Measurements from ENCODE around the gene NUPR2. TPM values are rescaled to one million over a fixed set of nuclear protein-coding genes. Genes with fewer than 3 reads are reported as not detected.
A peak's percentile ranks its signal among the peaks of the same experiment; 100 is the strongest.
"Not testable (repeated sequence)": the region's sequence is repeated elsewhere in the genome, so short reads cannot be mapped to it uniquely, and the experiment has no call there.

NUPR2 gene
- total and polyA plus RNA-seq, 2 experiments from 2014 or later, result not detected

- no peak overlapping the region for H3K4me3 ChIP-seq
- H3K36me3 ChIP-seq (ENCODE audit: insufficient read depth), result peaks cover 15% of the 10 kb centered on the region; the same call in 1 of the 2 replicates
- H2AFZ ChIP-seq, result no peak overlapping the region
- H3K27ac ChIP-seq (ENCODE audit: low read depth), result no peak overlapping the region
- H3K27ac Mint-ChIP-seq, result peak overlapping the region; percentile 85; the same call in 1 of the 2 replicates
- H3K9me2 ChIP-seq (ENCODE audit: insufficient read depth), result no peaks in the 10 kb centered on the region
- peaks cover 2% of the 10 kb centered on the region for H3K4me1 Mint-ChIP-seq
- peaks cover 38% of the 10 kb centered on the region for H3K36me3 Mint-ChIP-seq (ENCODE audit: low read depth)
- no peaks in the 10 kb centered on the region for H4K20me1 ChIP-seq (replicated peaks; ENCODE audit: insufficient read depth)
- H3K4me3 Mint-ChIP-seq, result no peak overlapping the region; the same call in 2 of the 3 replicates
- peaks cover 3% of the 10 kb centered on the region for H3K27me3 Mint-ChIP-seq (ENCODE audit: insufficient read depth, low read depth, poor library complexity)
- TF ChIP-seq ZNF331 (CRISPR knock-in tag; IDR thresholded peaks at IDR 0.05; ENCODE audit: low read depth) (no peak), REST (IDR thresholded peaks at IDR 0.05; ENCODE audit: unreplicated experiment) (no peak), CTCF (conservative IDR thresholded peaks at IDR 0.05; ENCODE audit: low read depth in 2 of 2) (peak; percentile 78 to 84)
- peak; percentile 92 for DNase-seq (ENCODE audit: low spot score)
- peak; percentile 98 for ATAC-seq
- no peaks in the 10 kb centered on the region for H3K79me2 ChIP-seq (replicated peaks; ENCODE audit: insufficient read depth)
- no peak overlapping the region for H3K4me2 ChIP-seq
- 0 out of 2 replicates have a peak, but pooled peaks cover 4% of the 10 kb centered on the region for H3F3A ChIP-seq (replicated peaks; ENCODE audit: low read depth)
- H3K27me3 ChIP-seq (ENCODE audit: insufficient read depth), result no peaks in the 10 kb centered on the region
- H3K9me3 Mint-ChIP-seq, result peaks cover 3% of the 10 kb centered on the region; the same call in 1 of the 3 replicates
- H3K4me1 ChIP-seq (ENCODE audit: insufficient read depth), result no peaks in the 10 kb centered on the region
Observed at GRCh38 chr7:56074371-56074791, 41.8 kb downstream of the NUPR2 start.

- ATAC-seq; DNase-seq (ENCODE audit: low spot score); H3K4me1 Mint-ChIP-seq; H3K4me3 Mint-ChIP-seq; H3K27me3 ChIP-seq (ENCODE audit: insufficient read depth); H3K4me1 ChIP-seq (ENCODE audit: insufficient read depth); H4K20me1 ChIP-seq (replicated peaks; ENCODE audit: insufficient read depth); H3K9me3 Mint-ChIP-seq; H3K27ac ChIP-seq (ENCODE audit: low read depth); H3K4me3 ChIP-seq; H2AFZ ChIP-seq; H3K79me2 ChIP-seq (replicated peaks; ENCODE audit: insufficient read depth); H3K4me2 ChIP-seq; H3K9me2 ChIP-seq (ENCODE audit: insufficient read depth); H3K27ac Mint-ChIP-seq: not testable (repeated sequence)
- Mint-ChIP-seq H3K27me3 (ENCODE audit: insufficient read depth, low read depth, poor library complexity) (peaks cover 11% of the 10 kb centered on the region), H3K36me3 (ENCODE audit: low read depth) (peaks cover 57% of the 10 kb centered on the region)
- H3F3A ChIP-seq (replicated peaks; ENCODE audit: low read depth), result peaks cover 22% of the 10 kb centered on the region
- peaks cover 32% of the 10 kb centered on the region for H3K36me3 ChIP-seq (ENCODE audit: insufficient read depth)
Observed at GRCh38 chr7:56066376-56066775, 49.8 kb downstream of the NUPR2 start.

Other genes with a start within 250 kb of the NUPR2 start
- 4.6 and 5.0 TPM in 2 replicates for gene ZNF713, start 229.0 kb downstream of the NUPR2 start, total RNA-seq (2014; rRNA removed; shearing (Covaris generic))
- gene ZNF713, start 229.0 kb downstream of the NUPR2 start, polyA plus RNA-seq (2016; fragmentation: Nextera tagmentation; extraction: Ambion mirVana), result 2.1 and 2.6 TPM in 2 replicates
- 14.6 and 14.8 TPM in 2 replicates for gene MRPS17, start 164.5 kb downstream of the NUPR2 start, total RNA-seq (2014; rRNA removed; shearing (Covaris generic))
- gene MRPS17, start 164.5 kb downstream of the NUPR2 start, polyA plus RNA-seq (2016; fragmentation: Nextera tagmentation; extraction: Ambion mirVana), result 100 and 104 TPM in 2 replicates
- 29.8 and 30.0 TPM in 2 replicates for gene NIPSNAP2, start 151.8 kb downstream of the NUPR2 start, total RNA-seq (2014; rRNA removed; shearing (Covaris generic))
- gene NIPSNAP2, start 151.8 kb downstream of the NUPR2 start, polyA plus RNA-seq (2016; fragmentation: Nextera tagmentation; extraction: Ambion mirVana), result 21.1 and 30.5 TPM in 2 replicates
- 143 and 149 TPM in 2 replicates for gene PSPH, start 65.0 kb downstream of the NUPR2 start, total RNA-seq (2014; rRNA removed; shearing (Covaris generic))
- 35.8 and 38.3 TPM in 2 replicates for gene PSPH, start 65.0 kb downstream of the NUPR2 start, polyA plus RNA-seq (2016; fragmentation: Nextera tagmentation; extraction: Ambion mirVana)
- gene CCT6A, start 64.7 kb downstream of the NUPR2 start, total RNA-seq (2014; rRNA removed; shearing (Covaris generic)), result 266 and 318 TPM in 2 replicates
- 497 and 505 TPM in 2 replicates for gene CCT6A, start 64.7 kb downstream of the NUPR2 start, polyA plus RNA-seq (2016; fragmentation: Nextera tagmentation; extraction: Ambion mirVana)
- gene SUMF2, start 52.1 kb downstream of the NUPR2 start, total RNA-seq (2014; rRNA removed; shearing (Covaris generic)), result 45.7 and 52.9 TPM in 2 replicates
- gene SUMF2, start 52.1 kb downstream of the NUPR2 start, polyA plus RNA-seq (2016; fragmentation: Nextera tagmentation; extraction: Ambion mirVana), result 31.4 and 32.9 TPM in 2 replicates
- not detected in 2 replicates for gene PHKG1, start 23.5 kb downstream of the NUPR2 start, total RNA-seq (2014; rRNA removed; shearing (Covaris generic))
- 0.38 TPM in 1 of 2 replicates, not detected in the other for gene PHKG1, start 23.5 kb downstream of the NUPR2 start, polyA plus RNA-seq (2016; fragmentation: Nextera tagmentation; extraction: Ambion mirVana)
- gene CHCHD2, start 9.9 kb downstream of the NUPR2 start, total RNA-seq (2014; rRNA removed; shearing (Covaris generic)), result not detected in 2 replicates
- 0.94 and 1.8 TPM in 2 replicates for gene CHCHD2, start 9.9 kb downstream of the NUPR2 start, polyA plus RNA-seq (2016; fragmentation: Nextera tagmentation; extraction: Ambion mirVana)

All from GM23338 (cell line).